Mucosa of descending colon (tissue), 3 donors: ENCODE data around the gene CDK14. TPM values are rescaled to one million over a fixed set of nuclear protein-coding genes. Genes with fewer than 3 reads are reported as not detected.

ENCODE experiments used
- ATAC-seq: fragments of 200-7000 bp; cut with Tn5 transposase; one replicate; pipeline ENCODE4 v1.9.1; 2020; ENCODE audit warnings: mild to moderate bottlenecking, moderate library complexity
- DNase-seq, 3 donors: peaks; one replicate each; pipeline ENCODE4 v3.0.0-alpha.2; 2020
- H3K36me3 ChIP-seq: fragments of 200-600 bp; one replicate; pipeline ENCODE4 v1.8.0; 2021; ENCODE audit warnings: low read depth, mild to moderate bottlenecking
- H3K4me1 ChIP-seq: fragments of 200-600 bp; one replicate; pipeline ENCODE4 v1.8.0; 2021; ENCODE audit warnings: low read depth, mild to moderate bottlenecking
- H3K4me3 ChIP-seq: fragments of 200-600 bp; one replicate; pipeline ENCODE4 v1.8.0; 2021; ENCODE audit warnings: mild to moderate bottlenecking
- H3K9me3 ChIP-seq: fragments of 200-600 bp; one replicate; pipeline ENCODE4 v1.8.0; 2021; ENCODE audit warnings: mild to moderate bottlenecking
- intact Hi-C, 2 donors: fragments of 100-400 bp; cut with DNase I in 1 of 2; cut with micrococcal nuclease in 1 of 2; formaldehyde crosslinking; loops; one replicate each; pipeline versions ENCODE4 v1.11.0 to v1.11.1; 2022; cut with DNase I, micrococcal nuclease
- total RNA-seq, 3 donors: library from RNA; stranded (reverse); fragmentation: NEBNext Ultra II Directional in 2 of 3; extraction: Animal tissue kit (Norgen Biotek cat#: 25700) in 2 of 3; gene quantifications; one replicate each; pipeline versions ENCODE4 v1.2.1 to v1.2.4, GENCODE V29; 2021 to 2023
- TF ChIP-seq, protein P1 (sequence below): fragments of 200-600 bp; IDR thresholded peaks from one replicate; pipeline ENCODE4 v1.8.0; 2022; ENCODE audit warnings: antibody characterized with exemption, mild to moderate bottlenecking
- donor health status: DM: no; HTN: no; CAD: no; lungs with moderate emphysema.
- donor health status: DM: no; HTN: no; CAD: no.
- donor health status: DM: no; HTN: yes; CAD: no.

The CDK14 gene
- total RNA-seq, 3 donors from 2014 or later = 5.4 to 24.4 (median 5.6) TPM

DNA sequence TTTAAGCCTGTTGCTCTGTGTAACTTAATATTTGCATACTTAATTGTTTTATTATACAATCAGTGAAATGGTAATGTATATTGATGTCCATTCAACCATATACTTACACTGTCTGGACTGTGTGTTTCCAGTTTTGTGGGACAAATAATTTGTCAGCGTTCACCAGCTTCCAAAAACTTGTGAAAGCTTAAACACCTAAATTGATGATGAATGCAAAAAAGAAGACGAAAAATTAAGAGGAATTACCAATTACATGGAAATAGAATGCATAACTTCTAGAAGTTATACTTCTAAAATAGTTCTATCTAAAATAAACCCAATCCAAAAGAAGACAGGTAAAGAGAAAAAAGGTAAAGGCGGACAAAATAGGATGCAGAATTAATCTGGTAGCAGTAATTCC lies 513.1 kb downstream of the CDK14 start:
- no peaks in the 10 kb centered on the region for H3K4me1 ChIP-seq
- intact Hi-C loops = no loop called here
- no peak for ATAC-seq
- TF ChIP-seq, protein P1, sequence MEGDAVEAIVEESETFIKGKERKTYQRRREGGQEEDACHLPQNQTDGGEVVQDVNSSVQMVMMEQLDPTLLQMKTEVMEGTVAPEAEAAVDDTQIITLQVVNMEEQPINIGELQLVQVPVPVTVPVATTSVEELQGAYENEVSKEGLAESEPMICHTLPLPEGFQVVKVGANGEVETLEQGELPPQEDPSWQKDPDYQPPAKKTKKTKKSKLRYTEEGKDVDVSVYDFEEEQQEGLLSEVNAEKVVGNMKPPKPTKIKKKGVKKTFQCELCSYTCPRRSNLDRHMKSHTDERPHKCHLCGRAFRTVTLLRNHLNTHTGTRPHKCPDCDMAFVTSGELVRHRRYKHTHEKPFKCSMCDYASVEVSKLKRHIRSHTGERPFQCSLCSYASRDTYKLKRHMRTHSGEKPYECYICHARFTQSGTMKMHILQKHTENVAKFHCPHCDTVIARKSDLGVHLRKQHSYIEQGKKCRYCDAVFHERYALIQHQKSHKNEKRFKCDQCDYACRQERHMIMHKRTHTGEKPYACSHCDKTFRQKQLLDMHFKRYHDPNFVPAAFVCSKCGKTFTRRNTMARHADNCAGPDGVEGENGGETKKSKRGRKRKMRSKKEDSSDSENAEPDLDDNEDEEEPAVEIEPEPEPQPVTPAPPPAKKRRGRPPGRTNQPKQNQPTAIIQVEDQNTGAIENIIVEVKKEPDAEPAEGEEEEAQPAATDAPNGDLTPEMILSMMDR = no peak
- no peaks in the 10 kb centered on the region for H3K9me3 ChIP-seq
- no peaks in the 10 kb centered on the region for H3K36me3 ChIP-seq
- no peak for DNase-seq
- H3K4me3 ChIP-seq = no peak overlapping the region

DNA sequence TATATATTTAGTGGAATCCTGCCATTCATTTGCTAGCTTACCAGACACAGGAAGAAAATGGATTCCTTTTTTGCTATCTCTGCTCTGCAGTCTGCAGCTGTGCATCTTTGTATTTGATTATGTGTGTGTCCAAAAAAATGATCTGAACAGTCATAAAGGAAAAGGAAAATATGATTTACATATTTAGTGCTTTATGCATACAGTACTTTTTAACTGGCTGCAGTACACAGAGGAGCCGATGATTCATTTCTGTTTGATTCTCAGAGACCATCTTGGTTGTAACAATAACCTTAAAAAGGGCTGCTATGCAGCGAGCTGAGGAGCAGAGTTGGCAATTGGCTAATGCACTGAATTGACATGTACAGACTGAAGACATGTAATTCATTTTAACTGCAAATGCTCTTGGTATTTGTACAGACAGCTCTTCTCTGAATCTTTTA lies 516.8 kb downstream of the CDK14 start:
- no peaks in the 10 kb centered on the region for H3K4me1 ChIP-seq
- DNase-seq (no peak), ATAC-seq (no peak)
- TF ChIP-seq, protein P1 = no peak
- no peak overlapping the region for H3K4me3 ChIP-seq
- H3K36me3 ChIP-seq = no peaks in the 10 kb centered on the region
- no peaks in the 10 kb centered on the region for H3K9me3 ChIP-seq
- intact Hi-C loops = no loop called here

DNA sequence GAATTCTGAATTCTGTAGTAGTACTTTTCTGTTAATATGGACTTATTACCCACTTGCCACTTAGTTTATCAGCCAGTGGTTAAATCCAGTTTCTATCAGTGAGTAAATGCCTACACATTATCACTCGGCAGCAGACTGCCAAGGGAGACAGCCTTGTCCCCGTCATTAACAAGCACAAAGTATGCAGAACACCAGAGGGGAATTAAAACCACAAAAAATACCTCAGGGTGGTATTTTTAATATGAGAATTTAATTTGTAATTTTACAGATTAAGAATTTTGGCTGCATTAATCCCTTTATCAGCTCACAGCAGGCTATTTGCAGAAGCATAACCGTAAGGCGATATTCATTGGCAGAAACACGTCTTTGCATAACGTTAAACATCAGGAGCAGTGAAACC lies 518.1 kb downstream of the CDK14 start:
- no peaks in the 10 kb centered on the region for H3K4me1 ChIP-seq
- DNase-seq (no peak), ATAC-seq (no peak)
- TF ChIP-seq, protein P1 = no peak
- intact Hi-C loops = no loop called here
- H3K36me3 ChIP-seq = no peaks in the 10 kb centered on the region
- no peaks in the 10 kb centered on the region for H3K9me3 ChIP-seq
- H3K4me3 ChIP-seq = no peak overlapping the region

DNA sequence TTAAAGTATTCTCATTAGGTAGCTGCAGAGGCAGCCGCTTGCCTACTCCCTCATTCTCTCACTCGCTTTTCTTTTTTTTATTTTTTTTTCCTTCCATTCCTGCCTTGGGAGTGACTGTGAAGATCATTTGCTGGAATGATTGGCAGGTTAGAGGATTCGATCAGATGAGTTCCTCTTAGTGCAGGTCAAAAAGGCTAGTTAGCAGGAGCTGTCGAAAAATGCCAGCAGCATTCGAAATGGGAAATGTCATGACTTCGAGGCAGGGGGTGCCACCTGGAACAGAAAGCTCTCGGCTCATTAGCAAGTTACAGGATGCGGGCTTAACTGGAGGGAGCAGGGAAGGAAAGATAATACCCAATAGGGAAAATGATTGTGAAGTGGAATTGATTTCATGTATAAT lies 530.6 kb downstream of the CDK14 start:
- H3K4me1 ChIP-seq = no peaks in the 10 kb centered on the region
- no peak overlapping the region for H3K4me3 ChIP-seq
- no peaks in the 10 kb centered on the region for H3K36me3 ChIP-seq
- no peaks in the 10 kb centered on the region for H3K9me3 ChIP-seq
- intact Hi-C loops = no loop called here
- TF ChIP-seq, protein P1 = no peak
- ATAC-seq (no peak), DNase-seq (no peak)

DNA sequence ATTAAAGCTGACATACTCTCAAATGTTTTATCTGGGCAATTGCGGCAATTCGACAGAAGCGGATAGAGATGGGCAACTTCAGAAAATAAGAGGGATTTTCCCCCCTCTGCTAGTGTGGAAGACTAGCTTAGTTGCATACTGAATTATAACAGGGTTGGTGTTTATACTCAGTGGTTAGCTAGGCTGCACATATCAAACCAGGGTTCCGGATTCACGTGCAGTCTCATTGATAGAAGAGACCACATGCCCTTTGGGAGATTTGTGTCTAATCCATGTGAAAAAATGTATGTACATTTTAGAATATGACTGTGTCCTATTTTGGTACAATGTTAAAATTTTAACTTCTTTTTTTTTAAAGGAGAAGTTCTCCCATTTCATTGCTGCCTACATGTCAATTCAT lies 531.2 kb downstream of the CDK14 start:
- intact Hi-C loops = no loop called here
- TF ChIP-seq, protein P1 = no peak
- DNase-seq (no peak), ATAC-seq (no peak)
- Histone ChIP-seq H3K9me3 (no peaks in the 10 kb centered on the region), H3K36me3 (no peaks in the 10 kb centered on the region), H3K4me3 (no peak overlapping the region), H3K4me1 (no peaks in the 10 kb centered on the region)

DNA sequence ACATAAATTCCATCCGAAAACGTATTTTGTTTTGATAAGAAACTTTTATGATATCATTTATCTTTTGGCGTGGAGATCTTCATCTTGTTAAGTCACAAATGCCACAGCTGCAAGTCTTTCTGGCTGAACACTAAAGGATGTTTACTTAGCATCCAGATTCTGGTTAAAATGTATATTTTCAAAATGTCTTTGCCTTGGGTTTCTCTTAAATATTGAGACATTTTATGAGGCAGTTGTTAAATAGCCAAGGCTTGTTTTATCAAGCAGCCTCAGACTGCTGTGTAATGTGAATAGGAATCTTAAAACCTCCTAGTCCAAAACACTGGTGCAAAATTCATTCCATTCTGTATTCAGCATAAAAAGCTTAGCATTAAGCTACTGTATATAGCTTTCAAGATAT lies 531.8 kb downstream of the CDK14 start:
- intact Hi-C loops = no loop called here
- ATAC-seq (no peak), DNase-seq (no peak)
- no peaks in the 10 kb centered on the region for H3K9me3 ChIP-seq
- H3K4me3 ChIP-seq = no peak overlapping the region
- TF ChIP-seq, protein P1 = no peak
- H3K36me3 ChIP-seq = no peaks in the 10 kb centered on the region
- H3K4me1 ChIP-seq = no peaks in the 10 kb centered on the region
